Tibial artery (tissue), 4 donors: Measurements from ENCODE around the gene CAPZA1.

Experiments used
- DNase-seq, 2 donors: peaks; one replicate each; pipeline ENCODE4 v3.0.0-alpha.2; 2019
- H3K27ac ChIP-seq, 2 donors: fragments of 200-600 bp; sonication (generic) in 1 of 2; 1 replicate in 1 of 2; 2 replicates in 1 of 2; pipeline ENCODE4 v1.5.1; 2018 to 2019; ENCODE audit warnings: mild to moderate bottlenecking in 1 of 2
- H3K27me3 ChIP-seq, 2 donors: fragments of 200-600 bp; sonication (generic) in 1 of 2; one replicate each; pipeline versions ENCODE4 v1.5.1 to v1.6.0; 2016 to 2019
- H3K36me3 ChIP-seq, 3 donors: fragments of 200-600 bp; sonication (generic) in 2 of 3; one replicate each; pipeline ENCODE4 v1.5.1; 2016 to 2019; ENCODE audit warnings: mild to moderate bottlenecking in 2 of 3
- H3K4me1 ChIP-seq, 4 donors: fragments of 200-600 bp; sonication (generic) in 2 of 4; 1 replicate in 3 of 4; 2 replicates in 1 of 4; pipeline ENCODE4 v1.5.1; 2016 to 2019
- H3K4me3 ChIP-seq, 2 donors: fragments of 200-600 bp; sonication (generic) in 1 of 2; 1 replicate in 1 of 2; 2 replicates in 1 of 2; pipeline ENCODE4 v1.5.1; 2018 to 2019; ENCODE audit warnings: mild to moderate bottlenecking in 2 of 2
- H3K9me3 ChIP-seq, 3 donors: fragments of 200-600 bp; sonication (generic) in 1 of 3; one replicate each; pipeline ENCODE4 v1.5.1; 2016 to 2019
- CTCF ChIP-seq, 2 experiments: fragments of 200-600 bp in 1 of 2; fragments of 450-650 bp in 1 of 2; IDR thresholded peaks; one replicate each; pipeline ENCODE4 v1.5.1; 2017 to 2019; ENCODE audit warnings: antibody characterized with exemption in 2 of 2, mild to moderate bottlenecking in 1 of 2, moderate library complexity in 1 of 2
- intact Hi-C: fragments of 100-400 bp; cut with DNase I; formaldehyde crosslinking; loops from one replicate; pipeline ENCODE4 v1.15.0; 2023; ENCODE audit warnings: low total_unique reads

CAPZA1 gene

GRCh38 chr1:112698366-112699310 lies 79.0 kb downstream of the CAPZA1 start:
- intact Hi-C loops, result no loop called here
- no peaks in the 10 kb centered on the region for H3K27me3 ChIP-seq
- H3K27ac ChIP-seq, result peak overlapping the region; percentile 88 to 99
- no peak for DNase-seq
- no peak overlapping the region for H3K4me3 ChIP-seq
- peaks cover 10 to 90% (median 84%) of the 10 kb centered on the region in 3 donors for H3K36me3 ChIP-seq
- no peaks in the 10 kb centered on the region for H3K9me3 ChIP-seq
- peaks cover 16 to 53% (median 37%) of the 10 kb centered on the region in 4 donors for H3K4me1 ChIP-seq
- no peak for TF ChIP-seq CTCF (IDR thresholded peaks at IDR 0.05)

GRCh38 chr1:112699425-112700144 lies 80.0 kb downstream of the CAPZA1 start:
- DNase-seq, result peak in 1 of 2 donors; percentile 7
- no peak for TF ChIP-seq CTCF (IDR thresholded peaks at IDR 0.05)
- peak overlapping the region; percentile 88 to 99 for H3K27ac ChIP-seq
- H3K36me3 ChIP-seq, result peaks cover 10 to 81% (median 78%) of the 10 kb centered on the region in 3 donors
- no peaks in the 10 kb centered on the region for H3K27me3 ChIP-seq
- intact Hi-C loops, result loop anchor here (2.0 kb wide), 1 partner anchor 25 kb away; the partner anchor contains the start of gene MOV10
- no peaks in the 10 kb centered on the region for H3K9me3 ChIP-seq
- H3K4me3 ChIP-seq, result no peak overlapping the region
- peaks cover 16 to 62% (median 46%) of the 10 kb centered on the region in 4 donors for H3K4me1 ChIP-seq

- peak; percentile 98 for DNase-seq
- Histone ChIP-seq H3K27ac (peak overlapping the region; percentile 88 to 99), H3K9me3 (no peaks in the 10 kb centered on the region), H3K36me3 (peaks cover 10 to 71% (median 70%) of the 10 kb centered on the region in 3 donors), H3K27me3 (no peaks in the 10 kb centered on the region), H3K4me3 (no peak overlapping the region), H3K4me1 (peaks cover 16 to 67% (median 55%) of the 10 kb centered on the region in 4 donors)
- intact Hi-C loops, result loop anchor here (2.0 kb wide), 1 partner anchor 26 kb away; the partner anchor contains the start of gene MOV10
- TF ChIP-seq CTCF (IDR thresholded peaks at IDR 0.05), result peak in 1 of 2 experiments; percentile 6
Measured at GRCh38 chr1:112700290-112701226, 80.9 kb downstream of the CAPZA1 start.

- intact Hi-C loops, result loop anchor here (2.0 kb wide), 1 partner anchor 27 kb away; the partner anchor contains the start of gene MOV10
- DNase-seq, result peak in 1 of 2 donors; percentile 19
- peak overlapping the region; percentile 88 to 99 for H3K27ac ChIP-seq
- H3K4me1 ChIP-seq, result peaks cover 16 to 72% (median 59%) of the 10 kb centered on the region in 4 donors
- H3K9me3 ChIP-seq, result no peaks in the 10 kb centered on the region
- H3K27me3 ChIP-seq, result no peaks in the 10 kb centered on the region
- TF ChIP-seq CTCF (IDR thresholded peaks at IDR 0.05), result no peak
- H3K4me3 ChIP-seq, result no peak overlapping the region
- peaks cover 10 to 62% (median 62%) of the 10 kb centered on the region in 3 donors for H3K36me3 ChIP-seq
Measured at GRCh38 chr1:112701227-112702066, 81.8 kb downstream of the CAPZA1 start.
